COLO668 (cell line): ENCODE measurements around the gene DHCR24.
A peak's percentile ranks its signal among the peaks of the same experiment; 100 is the strongest.
"Not testable (repeated sequence)": the region's sequence is repeated elsewhere in the genome, so short reads cannot be mapped to it uniquely, and the experiment has no call there.

Experiments used
- DNase-seq: peaks from one replicate; lab custom pipeline; 2025; ENCODE audit not compliant: unreplicated experiment; lab: John Stamatoyannopoulos, UW

The DHCR24 gene

GRCh38 chr1:54886724-54887664, at the start of gene DHCR24:
TSS of gene DHCR24 (minus strand) at chr1:54887195. CDS start at chr1:54887119, 76 bp downstream.
- DNase-seq: peak; percentile 99

DNA sequence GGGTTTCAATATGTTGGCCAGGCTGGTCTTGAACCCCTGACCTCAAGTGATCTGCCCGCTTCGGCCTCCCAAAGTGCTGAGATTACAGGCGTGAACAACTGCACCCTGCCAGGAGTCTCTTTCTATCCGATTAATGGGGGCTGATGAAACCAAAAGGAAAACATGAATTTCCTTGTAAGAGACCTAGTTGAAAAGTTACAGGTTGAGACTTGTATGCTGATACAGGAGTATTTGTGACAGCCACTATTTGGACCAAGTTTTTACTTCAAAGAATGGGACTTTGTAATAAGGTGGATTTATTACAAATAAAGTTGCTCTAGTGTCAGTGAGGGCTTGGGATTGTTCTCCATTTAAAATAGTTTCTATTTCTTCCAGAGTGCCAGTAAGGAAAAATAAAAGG, 49.8 kb upstream of the DHCR24 start:
- DNase-seq: no peak

DNA sequence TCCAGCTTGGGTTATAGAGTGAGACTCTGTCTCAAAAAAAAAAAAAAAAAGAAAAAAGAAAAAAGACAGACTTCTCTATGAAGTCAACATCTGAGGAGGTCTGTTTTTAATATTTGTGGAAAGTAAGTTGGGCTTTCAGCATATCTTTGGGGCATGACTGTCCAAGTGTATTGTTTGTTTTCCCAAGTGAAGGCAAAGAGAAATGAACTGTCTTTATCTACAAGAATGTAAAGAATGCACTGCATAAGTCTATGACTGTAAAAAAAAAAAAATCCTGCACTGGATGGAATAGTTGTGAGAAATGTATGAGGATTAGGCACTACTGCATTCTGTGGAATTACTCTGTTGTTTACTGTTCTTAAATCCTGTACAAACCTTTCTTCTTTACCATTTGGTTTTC, 47.9 kb upstream of the DHCR24 start:
- DNase-seq: no peak

DNA sequence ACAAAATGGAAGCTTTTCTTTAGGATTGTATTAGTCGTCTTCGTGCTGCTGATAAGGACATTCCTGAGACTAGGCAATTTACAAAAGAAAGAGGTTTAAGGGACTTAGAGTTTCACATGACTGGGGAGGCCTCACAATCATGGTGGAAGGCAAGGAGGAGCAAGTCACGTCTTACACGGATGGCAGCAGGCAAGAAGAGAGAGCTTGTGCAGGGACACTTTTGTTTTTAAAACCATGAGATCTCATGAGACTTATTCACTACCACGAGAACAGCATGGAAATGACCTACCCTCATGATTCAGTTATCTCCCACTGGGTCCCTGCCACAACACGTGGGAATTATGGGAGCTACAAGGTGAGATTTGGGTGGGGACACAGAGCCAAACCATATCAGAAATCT, 47.1 kb upstream of the DHCR24 start:
- DNase-seq: not testable (repeated sequence)

DNA sequence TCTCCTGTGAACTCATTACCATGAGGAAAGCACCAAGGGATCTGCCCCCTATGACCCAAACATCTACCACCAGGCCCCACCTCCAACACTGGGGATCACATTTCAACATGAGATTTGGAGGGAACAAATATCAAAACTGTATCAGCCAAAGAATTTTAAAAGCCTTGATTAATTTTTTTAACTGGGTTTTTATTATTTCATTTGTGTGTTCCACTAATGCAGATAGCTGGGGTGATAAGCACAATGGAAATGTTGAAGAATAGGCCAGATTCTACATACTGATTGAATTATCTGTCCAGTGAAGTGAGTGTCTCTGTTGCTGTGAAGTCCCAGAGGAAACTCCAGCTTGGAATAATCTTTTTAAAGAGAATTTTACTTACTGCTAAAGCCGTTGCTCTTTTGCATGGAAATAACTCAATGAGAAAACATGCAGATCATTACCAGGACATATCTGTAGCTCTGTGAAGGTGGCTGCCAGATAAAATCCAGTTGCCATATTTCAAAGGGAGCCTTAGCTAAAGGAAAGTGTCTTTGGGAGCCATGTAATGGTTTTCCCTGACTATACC, 44.4 kb upstream of the DHCR24 start:
- DNase-seq: no peak

DNA sequence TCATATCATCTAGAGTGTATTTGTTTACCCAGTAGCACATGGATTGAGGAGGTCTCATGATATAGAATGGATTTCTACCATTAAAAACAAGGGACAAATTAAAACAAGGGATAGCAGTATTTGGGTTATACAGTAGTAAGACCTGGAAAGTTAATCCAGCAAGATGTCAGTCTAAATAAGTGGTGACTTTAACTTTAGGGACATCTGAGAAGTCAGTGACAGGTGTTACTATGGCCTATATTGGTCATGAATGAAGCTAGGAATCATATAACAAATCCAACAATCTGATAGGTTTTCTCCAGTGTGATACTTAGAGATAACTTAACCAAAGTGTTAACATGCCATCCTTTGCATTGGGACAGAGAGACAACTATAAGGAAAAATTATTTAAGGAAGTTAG, 42.7 kb upstream of the DHCR24 start:
- DNase-seq: no peak

GRCh38 chr1:54928327-54928726, 41.3 kb upstream of the DHCR24 start:
- DNase-seq: no peak

DNA sequence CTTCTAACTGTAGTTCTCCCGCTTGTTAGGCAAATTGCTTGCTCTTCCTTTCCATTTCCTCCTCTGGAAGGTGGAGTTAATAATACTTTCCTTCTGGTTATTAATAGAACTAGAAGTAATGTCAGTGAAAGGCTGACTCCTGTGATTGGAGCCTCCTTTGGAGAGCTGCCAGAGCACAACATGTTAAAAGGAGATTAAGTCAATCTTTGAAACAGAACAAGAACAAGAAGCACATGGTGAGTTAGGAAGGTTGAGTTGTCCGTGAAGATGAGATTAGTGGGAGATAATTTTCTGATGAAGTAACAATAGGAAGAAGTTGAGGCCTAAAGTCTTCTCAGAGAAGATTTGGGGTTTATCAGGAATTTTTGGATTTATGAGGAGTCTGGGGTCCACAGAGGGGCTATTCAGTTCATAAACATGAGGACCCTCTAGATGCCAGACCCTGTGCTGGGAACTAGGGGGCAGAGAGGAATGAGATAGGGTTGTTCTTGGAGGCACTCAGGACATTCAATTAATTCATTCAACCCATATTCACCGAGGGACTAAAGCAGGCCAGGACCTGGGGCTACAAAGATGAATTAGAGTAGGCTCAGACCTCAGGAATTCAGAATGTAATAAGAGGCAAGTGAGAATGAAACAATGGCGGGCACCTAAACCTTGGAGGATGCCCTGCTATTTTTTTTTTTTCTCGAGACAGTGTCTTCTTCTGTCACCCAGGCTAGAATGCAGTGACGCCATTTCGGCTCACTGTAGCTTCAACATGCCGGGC, 40.7 kb upstream of the DHCR24 start:
- DNase-seq: no peak

- no peak for DNase-seq
Observed at GRCh38 chr1:54926970-54927369, 40.0 kb upstream of the DHCR24 start.

DNA sequence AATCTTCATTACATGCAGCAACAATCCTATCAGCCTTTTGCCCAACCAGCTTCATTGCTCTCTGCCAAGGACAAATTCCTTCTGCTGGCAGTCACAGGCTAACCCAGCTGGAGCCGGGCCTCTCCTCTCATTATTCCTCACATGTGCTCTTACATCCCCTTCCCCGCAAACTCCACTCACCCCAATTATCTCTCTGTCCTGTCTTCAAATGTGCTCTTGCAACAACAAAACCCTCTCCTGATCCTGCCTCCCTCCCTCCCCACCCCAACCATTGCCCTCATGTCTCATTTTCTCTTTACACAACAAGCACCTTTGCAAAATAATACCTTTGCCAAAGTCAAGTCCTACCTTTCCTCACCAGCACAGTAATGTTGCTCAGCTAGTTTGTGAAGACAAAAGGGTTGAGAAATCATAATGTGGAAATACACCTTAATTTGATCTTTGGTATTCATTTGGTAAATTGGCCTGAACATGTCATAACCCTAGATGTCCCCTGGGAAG, 36.0 kb upstream of the DHCR24 start:
- DNase-seq: no peak

DNA sequence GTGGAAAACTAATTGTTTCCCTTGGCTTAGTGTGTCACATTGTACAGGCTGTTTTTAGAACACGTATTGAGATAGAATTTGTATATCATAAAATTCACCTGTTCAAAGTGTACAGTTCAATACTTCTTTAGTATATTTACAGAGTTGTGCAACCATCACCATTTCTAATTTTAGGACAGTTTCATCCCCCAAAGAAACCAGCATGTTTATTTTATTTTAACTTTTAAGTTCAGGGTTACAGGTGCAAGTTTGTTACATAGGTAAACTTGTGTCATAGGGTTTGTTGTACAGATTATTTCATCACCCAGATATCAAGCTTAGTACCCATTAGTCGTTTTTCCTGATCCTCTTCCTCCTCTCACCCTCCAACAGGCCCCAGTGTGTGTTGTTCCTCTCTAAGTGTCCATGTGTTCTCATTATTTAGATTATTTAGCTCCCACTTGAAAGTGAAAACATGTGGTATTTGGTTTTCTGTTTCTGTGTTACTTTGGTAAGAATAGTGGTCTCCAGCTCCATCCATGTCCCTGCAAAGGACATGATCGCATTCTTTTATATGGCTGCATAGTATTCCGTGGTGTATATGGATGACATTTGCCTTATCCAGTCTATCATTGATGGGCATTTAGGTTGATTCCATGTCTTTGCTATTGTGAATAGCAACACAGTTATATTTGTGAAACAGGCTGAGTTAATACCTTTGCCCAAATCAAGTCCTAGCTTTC, 35.2 kb upstream of the DHCR24 start:
- no peak for DNase-seq

- DNase-seq: no peak
Observed at GRCh38 chr1:54919367-54920359, 32.7 kb upstream of the DHCR24 start.

GRCh38 chr1:54911076-54911475, 24.1 kb upstream of the DHCR24 start:
- not testable (repeated sequence) for DNase-seq

GRCh38 chr1:54906586-54906985, 19.6 kb upstream of the DHCR24 start:
- DNase-seq: no peak

- no peak for DNase-seq
Observed at GRCh38 chr1:54904476-54905048, 17.6 kb upstream of the DHCR24 start.

GRCh38 chr1:54894271-54894670, 7.3 kb upstream of the DHCR24 start:
- DNase-seq: no peak

GRCh38 chr1:54892586-54892985, 5.6 kb upstream of the DHCR24 start:
- no peak for DNase-seq

- no peak for DNase-seq
Observed at GRCh38 chr1:54889132-54889725, 2.2 kb upstream of the DHCR24 start.
